ENCODE results near the gene ANO3. TPM values are rescaled to one million over a fixed set of nuclear protein-coding genes. Genes with fewer than 3 reads are reported as not detected.

ANO3 gene
- polyA plus RNA-seq, 3 donors: not detected

DNA sequence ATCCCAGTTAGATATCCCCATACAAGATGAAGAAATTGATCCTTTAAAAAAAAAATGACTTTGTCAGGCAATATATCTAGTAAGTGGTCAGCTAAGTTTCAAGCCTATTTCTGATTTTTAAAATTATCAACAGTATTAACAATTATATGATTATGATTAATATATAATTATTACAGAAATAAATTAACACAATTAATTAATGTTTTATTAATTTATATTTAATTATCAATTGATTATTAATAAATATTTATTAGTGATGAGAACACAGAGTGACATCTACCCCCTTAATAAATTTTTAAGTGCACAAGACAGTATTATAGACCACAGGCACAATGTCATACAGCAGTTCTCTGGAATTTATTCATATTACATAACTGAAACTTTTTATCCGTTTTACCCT is 218.1 kb downstream of the ANO3 start:
- Histone ChIP-seq H3K4me3 (replicated peaks in 1 of 3; ENCODE audit: low read depth in 2 of 3, low read length in 3 of 3) (no peak overlapping the region), H4K20me1 (ENCODE audit: insufficient read depth, low read length) (no peaks in the 10 kb centered on the region), H3K4me2 (replicated peaks; ENCODE audit: extremely low read depth, low read length, poor library complexity, severe bottlenecking) (no peak overlapping the region), H2AFZ (ENCODE audit: insufficient read depth, low read depth, low read length, poor library complexity, severe bottlenecking) (no peak overlapping the region), H3K9me3 (replicated peaks in 1 of 2; ENCODE audit: control insufficient read depth in 1 of 2, insufficient read depth in 1 of 2, low read length in 2 of 2) (no peaks in the 10 kb centered on the region), H3K27ac (ENCODE audit: low read depth in 1 of 2, low read length in 2 of 2) (no peak overlapping the region), H3K9ac (ENCODE audit: insufficient read depth, low read length, poor library complexity, severe bottlenecking) (no peak overlapping the region), H3K36me3 (replicated peaks in 1 of 2; ENCODE audit: control insufficient read depth in 1 of 2, insufficient read depth in 2 of 2, low read length in 2 of 2) (no peaks in the 10 kb centered on the region), H3K4me1 (ENCODE audit: control insufficient read depth in 1 of 2, insufficient read depth in 2 of 2, low read length in 2 of 2) (no peaks in the 10 kb centered on the region), H3K27me3 (ENCODE audit: control insufficient read depth in 2 of 2, insufficient read depth in 2 of 2, low read length in 2 of 2) (no peaks in the 10 kb centered on the region), H3K79me2 (ENCODE audit: insufficient read depth, low read length) (no peaks in the 10 kb centered on the region)
- H3K27me3 Mint-ChIP-seq (ENCODE audit: low read depth in 3 of 3): no peaks in the 10 kb centered on the region
- TF ChIP-seq, protein P1, sequence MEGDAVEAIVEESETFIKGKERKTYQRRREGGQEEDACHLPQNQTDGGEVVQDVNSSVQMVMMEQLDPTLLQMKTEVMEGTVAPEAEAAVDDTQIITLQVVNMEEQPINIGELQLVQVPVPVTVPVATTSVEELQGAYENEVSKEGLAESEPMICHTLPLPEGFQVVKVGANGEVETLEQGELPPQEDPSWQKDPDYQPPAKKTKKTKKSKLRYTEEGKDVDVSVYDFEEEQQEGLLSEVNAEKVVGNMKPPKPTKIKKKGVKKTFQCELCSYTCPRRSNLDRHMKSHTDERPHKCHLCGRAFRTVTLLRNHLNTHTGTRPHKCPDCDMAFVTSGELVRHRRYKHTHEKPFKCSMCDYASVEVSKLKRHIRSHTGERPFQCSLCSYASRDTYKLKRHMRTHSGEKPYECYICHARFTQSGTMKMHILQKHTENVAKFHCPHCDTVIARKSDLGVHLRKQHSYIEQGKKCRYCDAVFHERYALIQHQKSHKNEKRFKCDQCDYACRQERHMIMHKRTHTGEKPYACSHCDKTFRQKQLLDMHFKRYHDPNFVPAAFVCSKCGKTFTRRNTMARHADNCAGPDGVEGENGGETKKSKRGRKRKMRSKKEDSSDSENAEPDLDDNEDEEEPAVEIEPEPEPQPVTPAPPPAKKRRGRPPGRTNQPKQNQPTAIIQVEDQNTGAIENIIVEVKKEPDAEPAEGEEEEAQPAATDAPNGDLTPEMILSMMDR (IDR thresholded peaks at IDR 0.05): no peak
- no peak overlapping the region for H3K4me3 Mint-ChIP-seq
- intact Hi-C loops (cut with micrococcal nuclease): no loop called here
- H3K27ac Mint-ChIP-seq: no peak overlapping the region
- no peaks in the 10 kb centered on the region for H3K9me3 Mint-ChIP-seq
- no peak for DNase-seq
- no peaks in the 10 kb centered on the region for H3K4me1 Mint-ChIP-seq
- no peaks in the 10 kb centered on the region for H3K36me3 Mint-ChIP-seq
- no CpG with 5 or more reads among the region's 1 CpG for WGBS (ENCODE audit: insufficient coverage)

DNA sequence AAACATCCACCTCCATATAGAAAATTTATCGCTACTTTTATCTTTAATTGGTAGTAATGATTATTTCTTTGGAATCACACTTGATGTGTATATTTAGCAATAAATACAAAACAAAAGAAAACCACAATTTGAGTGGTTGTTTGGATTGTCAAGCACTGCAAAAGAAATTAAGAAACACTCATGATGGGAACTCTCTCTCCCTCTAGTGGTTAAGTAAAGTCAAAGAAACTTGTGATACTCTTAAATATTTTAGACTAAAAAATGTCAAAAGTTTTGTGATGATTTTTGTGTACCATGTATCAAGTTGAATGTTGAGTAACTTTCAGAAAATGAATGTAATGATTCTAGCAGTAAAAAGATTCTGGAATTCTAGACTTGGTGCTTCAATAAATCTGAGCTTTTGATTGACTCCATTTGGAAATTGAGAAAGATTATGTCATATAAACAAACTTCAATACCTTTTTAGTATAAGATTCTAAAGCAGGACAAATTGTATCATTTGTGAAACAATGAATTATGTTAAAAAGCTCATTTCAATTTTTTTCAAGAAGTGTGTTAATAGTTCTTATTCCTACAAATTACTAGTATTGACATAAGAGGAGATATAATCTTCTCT is 219.4 kb downstream of the ANO3 start:
- Histone ChIP-seq H3K9me3 (replicated peaks in 1 of 2; ENCODE audit: control insufficient read depth in 1 of 2, insufficient read depth in 1 of 2, low read length in 2 of 2) (no peaks in the 10 kb centered on the region), H3K4me3 (replicated peaks in 1 of 3; ENCODE audit: low read depth in 2 of 3, low read length in 3 of 3) (no peak overlapping the region), H3K4me1 (ENCODE audit: control insufficient read depth in 1 of 2, insufficient read depth in 2 of 2, low read length in 2 of 2) (no peaks in the 10 kb centered on the region), H4K20me1 (ENCODE audit: insufficient read depth, low read length) (no peaks in the 10 kb centered on the region), H2AFZ (ENCODE audit: insufficient read depth, low read depth, low read length, poor library complexity, severe bottlenecking) (no peak overlapping the region), H3K9ac (ENCODE audit: insufficient read depth, low read length, poor library complexity, severe bottlenecking) (no peak overlapping the region), H3K79me2 (ENCODE audit: insufficient read depth, low read length) (no peaks in the 10 kb centered on the region), H3K4me2 (replicated peaks; ENCODE audit: extremely low read depth, low read length, poor library complexity, severe bottlenecking) (no peak overlapping the region), H3K36me3 (replicated peaks in 1 of 2; ENCODE audit: control insufficient read depth in 1 of 2, insufficient read depth in 2 of 2, low read length in 2 of 2) (no peaks in the 10 kb centered on the region), H3K27me3 (ENCODE audit: control insufficient read depth in 2 of 2, insufficient read depth in 2 of 2, low read length in 2 of 2) (no peaks in the 10 kb centered on the region), H3K27ac (ENCODE audit: low read depth in 1 of 2, low read length in 2 of 2) (no peak overlapping the region)
- Mint-ChIP-seq H3K36me3 (no peaks in the 10 kb centered on the region), H3K4me3 (no peak overlapping the region), H3K27ac (no peak overlapping the region), H3K27me3 (ENCODE audit: low read depth in 3 of 3) (no peaks in the 10 kb centered on the region), H3K4me1 (no peaks in the 10 kb centered on the region), H3K9me3 (no peaks in the 10 kb centered on the region)
- TF ChIP-seq, protein P1 (IDR thresholded peaks at IDR 0.05): no peak
- intact Hi-C loops (cut with micrococcal nuclease): no loop called here
- WGBS (ENCODE audit: insufficient coverage): no CpG with 5 or more reads among the region's 1 CpG
- no peak for DNase-seq
